C4-2B (cell line): ENCODE data around the gene PXYLP1.

Source experiments
- H3K27ac ChIP-seq: fragments of 450-650 bp; 2 replicates; pipeline ENCODE4 v1.5.1; 2017
- CTCF ChIP-seq: fragments of 450-650 bp; conservative IDR thresholded peaks from 2 replicates; pipeline ENCODE4 v1.5.1; 2017; ENCODE audit warnings: mild to moderate bottlenecking
- ZFX ChIP-seq: fragments of 450-650 bp; IDR thresholded peaks from 2 replicates; pipeline ENCODE4 v1.6.1; 2017

PXYLP1 gene

GRCh38 chr3:141302364-141303141, 70.9 kb downstream of the PXYLP1 start:
- H3K27ac ChIP-seq, result no peak overlapping the region
- TF ChIP-seq CTCF (no peak), ZFX (no peak)

GRCh38 chr3:141303481-141304223, 72.0 kb downstream of the PXYLP1 start:
- H3K27ac ChIP-seq, result no peak overlapping the region
- TF ChIP-seq CTCF, result peak; percentile 92
- TF ChIP-seq ZFX, result no peak

- no peak overlapping the region for H3K27ac ChIP-seq
- TF ChIP-seq CTCF (no peak; the same call in 1 of the 2 replicates), ZFX (no peak)
Measured at GRCh38 chr3:141305436-141305835, 73.8 kb downstream of the PXYLP1 start.

GRCh38 chr3:141306276-141306675, 74.7 kb downstream of the PXYLP1 start:
- H3K27ac ChIP-seq, result no peak overlapping the region
- TF ChIP-seq CTCF, result no peak
- TF ChIP-seq ZFX, result no peak

GRCh38 chr3:141306922-141307321, 75.3 kb downstream of the PXYLP1 start:
- no peak overlapping the region for H3K27ac ChIP-seq
- no peak for TF ChIP-seq ZFX
- TF ChIP-seq CTCF, result no peak

- TF ChIP-seq ZFX (no peak), CTCF (no peak)
Measured at GRCh38 chr3:141307351-141308059, 75.9 kb downstream of the PXYLP1 start.

More at GRCh38 chr3:141307351-141308059, 75.9 kb downstream of the PXYLP1 start:
- H3K27ac ChIP-seq, result no peak overlapping the region
